Upper lobe of right lung (tissue), 1 donor: ENCODE measurements around the gene PLEKHA6. TPM values are rescaled to one million over a fixed set of nuclear protein-coding genes. Genes with fewer than 3 reads are reported as not detected.
A peak's percentile ranks its signal among the peaks of the same experiment; 100 is the strongest.

Source experiments
- ATAC-seq: fragments of 200-7000 bp; cut with Tn5 transposase; one replicate; pipeline ENCODE4 v1.9.1; 2020; ENCODE audit warnings: mild to moderate bottlenecking, moderate library complexity
- DNase-seq: peaks from one replicate; pipeline ENCODE4 v3.0.0-alpha.2; 2020
- H3K27ac ChIP-seq: fragments of 200-600 bp; one replicate; pipeline ENCODE4 v1.8.0; 2022
- H3K27me3 ChIP-seq: fragments of 200-600 bp; one replicate; pipeline ENCODE4 v1.8.0; 2022; ENCODE audit warnings: mild to moderate bottlenecking
- H3K36me3 ChIP-seq: fragments of 200-600 bp; one replicate; pipeline ENCODE4 v1.8.0; 2022
- H3K4me1 ChIP-seq: fragments of 200-600 bp; one replicate; pipeline ENCODE4 v1.8.0; 2022
- H3K4me3 ChIP-seq: fragments of 200-600 bp; one replicate; pipeline ENCODE4 v1.8.0; 2022; ENCODE audit warnings: mild to moderate bottlenecking
- H3K9me3 ChIP-seq: fragments of 200-600 bp; one replicate; pipeline ENCODE4 v1.8.0; 2022
- CTCF ChIP-seq: fragments of 200-600 bp; IDR thresholded peaks from one replicate; pipeline ENCODE4 v1.8.0; 2022; ENCODE audit warnings: antibody characterized with exemption
- intact Hi-C: fragments of 100-400 bp; cut with DNase I; formaldehyde crosslinking; loops from one replicate; pipeline ENCODE4 v1.11.0; 2022
- total RNA-seq: library from RNA; stranded (reverse); fragmentation: NEBNext Ultra II Directional; extraction: Animal tissue kit (Norgen Biotek cat#: 25700); gene quantifications from one replicate; pipeline ENCODE4 v1.2.1, GENCODE V29; 2021
- donor health status: DM: no; HTN: yes; CAD: no; lungs with severe emphysema.

Gene PLEKHA6
- total RNA-seq, 1 donor from 2014 or later, result 7.1 TPM

DNA sequence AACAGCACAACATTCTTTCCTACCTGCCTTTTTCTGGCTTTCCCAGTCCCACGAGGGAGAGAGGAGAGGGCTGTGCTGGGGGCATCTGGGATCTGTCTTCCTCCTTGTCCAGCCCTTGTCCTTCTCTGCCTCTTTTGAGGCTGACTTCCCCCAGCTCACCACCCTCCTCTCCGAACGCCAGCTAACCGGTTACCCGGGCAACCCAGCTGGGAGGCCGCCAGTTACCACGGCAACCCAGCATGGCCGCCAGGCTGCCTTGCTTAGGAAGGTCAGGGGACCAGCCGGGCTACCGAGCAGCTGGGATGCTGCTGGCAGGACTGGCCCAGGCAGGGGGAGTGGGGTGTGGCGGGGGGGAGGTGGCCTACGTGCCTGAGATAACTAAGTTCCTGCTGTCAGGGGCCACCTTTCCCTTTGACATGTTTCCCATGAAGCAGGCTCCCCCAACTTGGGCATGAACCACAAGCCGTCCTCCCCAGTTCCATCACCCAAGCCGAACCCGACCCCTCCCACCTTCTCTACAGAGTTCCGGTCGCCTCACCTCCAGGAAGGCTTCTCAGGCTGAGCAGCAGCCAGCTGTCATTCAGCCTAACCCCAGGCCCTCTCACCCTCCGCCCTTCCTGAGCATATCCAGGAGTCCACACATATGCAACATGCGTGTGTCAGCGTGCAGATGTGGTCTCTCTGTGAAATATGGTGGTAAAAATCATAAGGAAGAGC lies 8.7 kb downstream of the PLEKHA6 start:
- Histone ChIP-seq H3K27me3 (no peaks in the 10 kb centered on the region), H3K4me3 (no peak overlapping the region), H3K27ac (no peak overlapping the region), H3K4me1 (no peaks in the 10 kb centered on the region), H3K36me3 (no peaks in the 10 kb centered on the region), H3K9me3 (no peaks in the 10 kb centered on the region)
- DNase-seq (peak; percentile 76), ATAC-seq (peak; percentile 26)
- intact Hi-C loops, result no loop called here
- TF ChIP-seq CTCF, result no peak

DNA sequence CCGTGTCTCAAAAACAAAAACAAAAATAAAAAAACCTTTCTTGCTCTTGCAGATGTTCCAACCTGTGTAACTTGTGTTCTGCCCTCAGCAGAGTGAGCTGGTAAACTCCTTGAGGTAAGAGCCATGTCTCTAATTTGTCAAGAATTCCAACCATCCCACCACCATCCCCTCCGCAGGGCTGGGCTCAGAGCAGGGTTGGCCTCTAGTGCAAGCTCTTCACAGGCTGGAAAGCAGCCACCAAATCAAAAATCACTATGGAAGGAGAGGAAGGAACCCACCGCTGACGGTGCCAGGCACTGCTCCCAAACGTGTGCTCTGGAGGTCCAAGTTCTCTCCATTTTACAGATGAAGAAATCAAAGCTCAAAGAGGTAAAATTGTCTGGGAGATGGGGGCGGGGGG lies 9.4 kb downstream of the PLEKHA6 start:
- Histone ChIP-seq H3K27ac (no peak overlapping the region), H3K4me3 (no peak overlapping the region), H3K27me3 (no peaks in the 10 kb centered on the region), H3K36me3 (no peaks in the 10 kb centered on the region), H3K9me3 (no peaks in the 10 kb centered on the region), H3K4me1 (no peaks in the 10 kb centered on the region)
- no peak for TF ChIP-seq CTCF
- intact Hi-C loops, result no loop called here
- DNase-seq, result no peak
- no peak for ATAC-seq

DNA sequence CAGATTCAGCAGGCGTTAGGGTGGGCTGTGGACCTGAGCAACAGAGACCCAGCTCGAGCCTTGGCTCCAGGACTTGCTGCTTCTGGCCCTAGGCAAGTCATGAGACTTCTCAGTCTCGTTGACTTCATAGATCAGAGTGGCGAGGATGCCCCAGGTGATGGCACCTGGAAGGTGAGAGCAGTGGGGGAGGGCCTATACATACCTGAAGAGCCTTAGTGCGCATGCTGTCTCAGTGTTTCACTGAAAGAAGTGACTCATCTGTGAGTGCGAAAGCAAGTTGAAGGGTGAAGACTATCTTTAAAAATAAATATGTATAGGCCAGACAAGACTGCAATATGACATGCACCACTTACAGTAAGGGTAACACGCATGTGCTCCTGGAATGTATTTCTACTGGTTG lies 10.1 kb downstream of the PLEKHA6 start:
- Histone ChIP-seq H3K36me3 (no peaks in the 10 kb centered on the region), H3K27ac (no peak overlapping the region), H3K4me3 (no peak overlapping the region), H3K27me3 (no peaks in the 10 kb centered on the region), H3K4me1 (no peaks in the 10 kb centered on the region), H3K9me3 (no peaks in the 10 kb centered on the region)
- ATAC-seq (no peak), DNase-seq (no peak)
- TF ChIP-seq CTCF, result no peak
- intact Hi-C loops, result no loop called here

- Histone ChIP-seq H3K9me3 (no peaks in the 10 kb centered on the region), H3K4me1 (no peaks in the 10 kb centered on the region), H3K27ac (peak overlapping the region; percentile 42), H3K36me3 (no peaks in the 10 kb centered on the region), H3K4me3 (no peak overlapping the region), H3K27me3 (no peaks in the 10 kb centered on the region)
- TF ChIP-seq CTCF, result no peak
- intact Hi-C loops, result no loop called here
- ATAC-seq (peak; percentile 73), DNase-seq (no peak)
Observed at GRCh38 chr1:204348722-204349121, 11.0 kb downstream of the PLEKHA6 start.

DNA sequence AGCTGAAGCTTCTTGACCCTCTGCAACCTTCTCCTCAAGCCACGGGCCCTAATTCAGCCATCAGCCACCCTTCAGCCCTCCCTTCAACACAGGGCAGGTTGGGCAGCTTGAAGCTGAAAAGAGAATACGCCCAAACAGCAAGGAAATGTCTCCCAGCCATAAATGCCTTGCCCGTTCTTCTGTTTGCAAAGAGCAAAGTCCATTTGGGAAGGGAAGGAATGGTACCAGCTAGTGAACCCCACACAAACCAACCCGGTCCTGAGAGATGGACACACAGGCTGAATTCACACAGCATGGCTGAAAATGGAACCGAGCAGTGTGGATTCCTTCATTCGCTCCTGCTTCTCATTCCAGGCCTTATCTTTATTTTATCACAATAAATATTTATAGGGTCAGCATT lies 11.5 kb downstream of the PLEKHA6 start:
- Histone ChIP-seq H3K36me3 (no peaks in the 10 kb centered on the region), H3K4me3 (no peak overlapping the region), H3K27me3 (no peaks in the 10 kb centered on the region), H3K27ac (peak overlapping the region; percentile 42), H3K9me3 (no peaks in the 10 kb centered on the region), H3K4me1 (no peaks in the 10 kb centered on the region)
- DNase-seq, result no peak
- no peak for TF ChIP-seq CTCF
- no peak for ATAC-seq
- intact Hi-C loops, result no loop called here
